ENCODE measurements around the gene SLAMF8. TPM values are rescaled to one million over a fixed set of nuclear protein-coding genes. Genes with fewer than 3 reads are reported as not detected.

Gene SLAMF8
- total and polyA plus RNA-seq, 2 donors (not counting 1 experiment from before 2014, with no cell fraction given): 0.54 TPM; not detected in 1

DNA sequence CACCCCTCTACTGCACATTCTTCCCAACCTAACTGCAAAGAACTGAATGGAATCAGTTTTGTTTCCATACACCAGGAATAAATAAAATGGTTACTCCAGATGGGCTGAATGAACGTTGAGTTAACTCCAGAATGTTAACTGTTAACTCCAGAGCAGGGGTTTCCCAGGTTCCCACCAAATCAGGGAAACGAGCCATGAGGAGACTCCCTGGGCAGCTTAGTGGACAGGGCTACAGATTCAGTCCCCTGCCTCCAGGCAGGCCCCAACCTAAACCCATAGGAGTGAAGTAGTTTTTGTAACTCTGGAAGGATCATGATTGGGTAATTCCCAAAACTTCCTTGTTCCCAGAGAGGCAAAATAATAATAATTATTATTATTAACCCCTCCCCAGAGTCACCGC, 21.7 kb downstream of the SLAMF8 start:
- DNase-seq: no peak
- Histone ChIP-seq H3K9ac (ENCODE audit: low read length) (no peak overlapping the region), H3K79me2 (ENCODE audit: control insufficient read depth, insufficient read depth, low read length) (no peaks in the 10 kb centered on the region), H3K27me3 (replicated peaks in 1 of 4; ENCODE audit: control extremely low read depth in 1 of 4, control insufficient read depth in 3 of 4, insufficient read depth in 4 of 4, low read length in 3 of 4) (peaks cover 0 to 17% (median 7%) of the 10 kb centered on the region in 4 experiments), H3K9me3 (ENCODE audit: control extremely low read depth in 1 of 3, control insufficient read depth in 2 of 3, insufficient read depth in 1 of 3, low read length in 2 of 3) (no peaks in the 10 kb centered on the region), H2AFZ (ENCODE audit: insufficient read depth, low read depth, low read length, poor library complexity, severe bottlenecking) (no peak overlapping the region), H3K4me3 (ENCODE audit: control extremely low read depth in 1 of 5, extremely low read depth in 1 of 5, insufficient read depth in 1 of 5, low read depth in 2 of 5, low read length in 4 of 5) (no peak overlapping the region), H3K4me2 (replicated peaks; ENCODE audit: low read depth, low read length, poor library complexity, severe bottlenecking) (no peak overlapping the region), H3K4me1 (ENCODE audit: control insufficient read depth in 2 of 2, insufficient read depth in 2 of 2, low read length in 2 of 2) (no peaks in the 10 kb centered on the region), H3K27ac (ENCODE audit: low read length in 2 of 2) (no peak overlapping the region), H4K20me1 (ENCODE audit: control insufficient read depth, insufficient read depth, low read length, poor library complexity, severe bottlenecking) (no peaks in the 10 kb centered on the region), H3K36me3 (replicated peaks in 1 of 2; ENCODE audit: control extremely low read depth in 1 of 2, control insufficient read depth in 1 of 2, extremely low read depth in 1 of 2, insufficient read depth in 2 of 2, low read length in 1 of 2) (no peaks in the 10 kb centered on the region)
- H3K27me3 Mint-ChIP-seq: peaks cover 40% of the 10 kb centered on the region
- no peak overlapping the region for H3K4me3 Mint-ChIP-seq
- ChIA-PET CTCF (interaction anchor here (1.0 kb wide), 1 partner anchor 28 kb away, joined by 3 read pairs; no protein-coding TSS in a partner anchor), POLR2A (no interaction called here)
- no peak for ATAC-seq (ENCODE audit: low read depth)
- H3K9me3 Mint-ChIP-seq (ENCODE audit: insufficient read depth): no peaks in the 10 kb centered on the region
- H3K4me1 Mint-ChIP-seq: peaks cover 2% of the 10 kb centered on the region
- intact Hi-C loops (cut with micrococcal nuclease): no loop called here
- H3K27ac Mint-ChIP-seq: no peak overlapping the region
- WGBS (ENCODE audit: insufficient coverage): 73% methylated on average over 2 of the region's 3 CpGs
- TF ChIP-seq EZH2 (IDR thresholded peaks at IDR 0.05; ENCODE audit: borderline replicate concordance, insufficient read depth, low read depth, low read length, poor library complexity, severe bottlenecking): no peak
- TF ChIP-seq, protein P1, sequence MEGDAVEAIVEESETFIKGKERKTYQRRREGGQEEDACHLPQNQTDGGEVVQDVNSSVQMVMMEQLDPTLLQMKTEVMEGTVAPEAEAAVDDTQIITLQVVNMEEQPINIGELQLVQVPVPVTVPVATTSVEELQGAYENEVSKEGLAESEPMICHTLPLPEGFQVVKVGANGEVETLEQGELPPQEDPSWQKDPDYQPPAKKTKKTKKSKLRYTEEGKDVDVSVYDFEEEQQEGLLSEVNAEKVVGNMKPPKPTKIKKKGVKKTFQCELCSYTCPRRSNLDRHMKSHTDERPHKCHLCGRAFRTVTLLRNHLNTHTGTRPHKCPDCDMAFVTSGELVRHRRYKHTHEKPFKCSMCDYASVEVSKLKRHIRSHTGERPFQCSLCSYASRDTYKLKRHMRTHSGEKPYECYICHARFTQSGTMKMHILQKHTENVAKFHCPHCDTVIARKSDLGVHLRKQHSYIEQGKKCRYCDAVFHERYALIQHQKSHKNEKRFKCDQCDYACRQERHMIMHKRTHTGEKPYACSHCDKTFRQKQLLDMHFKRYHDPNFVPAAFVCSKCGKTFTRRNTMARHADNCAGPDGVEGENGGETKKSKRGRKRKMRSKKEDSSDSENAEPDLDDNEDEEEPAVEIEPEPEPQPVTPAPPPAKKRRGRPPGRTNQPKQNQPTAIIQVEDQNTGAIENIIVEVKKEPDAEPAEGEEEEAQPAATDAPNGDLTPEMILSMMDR (IDR thresholded peaks at IDR 0.05): no peak

DNA sequence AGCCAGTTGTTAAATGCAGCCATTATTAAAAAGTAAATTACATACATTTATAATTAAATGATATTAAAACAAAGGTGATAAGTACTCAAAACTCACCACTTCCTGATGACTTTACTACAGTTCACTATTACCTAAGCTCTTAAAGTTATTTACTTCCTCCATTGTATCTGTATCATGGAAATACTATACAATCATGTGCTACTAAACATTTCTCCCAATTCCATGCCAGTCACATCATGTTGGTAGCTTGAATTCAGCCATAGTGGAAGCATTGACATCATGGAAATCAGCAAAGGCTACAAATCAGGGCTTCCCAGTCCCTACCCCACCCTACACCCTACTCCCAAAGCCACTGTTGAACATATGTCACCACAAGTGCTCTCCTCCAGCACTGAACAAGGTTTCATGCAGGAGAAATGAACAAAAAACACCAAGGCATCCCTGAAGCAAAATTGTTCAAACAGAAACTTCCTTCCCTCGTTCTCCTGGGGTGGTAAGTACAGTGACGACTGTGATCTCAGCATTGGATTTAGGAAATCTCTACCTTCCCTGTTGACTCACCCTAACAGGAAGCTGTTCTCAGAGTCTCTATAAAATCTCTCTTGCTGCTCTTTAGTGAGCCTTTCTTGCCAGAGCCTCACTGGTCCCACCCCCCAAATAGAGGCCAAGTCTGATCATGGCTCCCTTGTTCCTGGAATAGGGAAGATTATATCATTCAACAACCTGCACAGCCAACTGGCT, 23.1 kb downstream of the SLAMF8 start:
- no peak overlapping the region for H2AFZ ChIP-seq (ENCODE audit: insufficient read depth, low read depth, low read length, poor library complexity, severe bottlenecking)

More for the DNA sequence above, 23.1 kb downstream of the SLAMF8 start:
- ChIA-PET POLR2A (no interaction called here), CTCF (interaction anchor here (1.7 to 1.8 kb wide), 3 partner anchors 9 to 158 kb away, joined by 4 to 6 read pairs (median 5); no protein-coding TSS in a partner anchor)
- no CpG with 5 or more reads among the region's 2 CpGs for WGBS (ENCODE audit: insufficient coverage)
- Histone ChIP-seq H3K27ac (ENCODE audit: low read length in 2 of 2) (no peak overlapping the region), H3K4me2 (replicated peaks; ENCODE audit: low read depth, low read length, poor library complexity, severe bottlenecking) (no peak overlapping the region), H3K4me3 (ENCODE audit: control extremely low read depth in 1 of 5, extremely low read depth in 1 of 5, insufficient read depth in 1 of 5, low read depth in 2 of 5, low read length in 4 of 5) (no peak overlapping the region), H3K9ac (ENCODE audit: low read length) (no peak overlapping the region), H3K27me3 (replicated peaks in 1 of 4; ENCODE audit: control extremely low read depth in 1 of 4, control insufficient read depth in 3 of 4, insufficient read depth in 4 of 4, low read length in 3 of 4) (peaks cover 0 to 19% (median 4%) of the 10 kb centered on the region in 4 experiments), H3K4me1 (ENCODE audit: control insufficient read depth in 2 of 2, insufficient read depth in 2 of 2, low read length in 2 of 2) (peaks cover 0 to 8% of the 10 kb centered on the region in 2 donors), H3K36me3 (replicated peaks in 1 of 2; ENCODE audit: control extremely low read depth in 1 of 2, control insufficient read depth in 1 of 2, extremely low read depth in 1 of 2, insufficient read depth in 2 of 2, low read length in 1 of 2) (no peaks in the 10 kb centered on the region), H4K20me1 (ENCODE audit: control insufficient read depth, insufficient read depth, low read length, poor library complexity, severe bottlenecking) (no peaks in the 10 kb centered on the region), H3K79me2 (ENCODE audit: control insufficient read depth, insufficient read depth, low read length) (no peaks in the 10 kb centered on the region), H3K9me3 (ENCODE audit: control extremely low read depth in 1 of 3, control insufficient read depth in 2 of 3, insufficient read depth in 1 of 3, low read length in 2 of 3) (no peaks in the 10 kb centered on the region)
- intact Hi-C loops (cut with micrococcal nuclease): loop anchor here (5.0 kb wide), 1 partner anchor 88 kb away; no protein-coding TSS in a partner anchor
- TF ChIP-seq, protein P1 (IDR thresholded peaks at IDR 0.05): no peak
- no peak for TF ChIP-seq EZH2 (IDR thresholded peaks at IDR 0.05; ENCODE audit: borderline replicate concordance, insufficient read depth, low read depth, low read length, poor library complexity, severe bottlenecking)
- H3K9me3 Mint-ChIP-seq (ENCODE audit: insufficient read depth): no peaks in the 10 kb centered on the region
- ATAC-seq (ENCODE audit: low read depth): no peak
- peaks cover 8% of the 10 kb centered on the region for H3K4me1 Mint-ChIP-seq
- peaks cover 27% of the 10 kb centered on the region for H3K27me3 Mint-ChIP-seq
- DNase-seq: no peak
- no peak overlapping the region for H3K27ac Mint-ChIP-seq
- no peak overlapping the region for H3K4me3 Mint-ChIP-seq
